Measurements from ENCODE around the gene SLC7A11.

SLC7A11 gene

GRCh38 chr4:138164208-138164607 is 77.9 kb downstream of the SLC7A11 start:
- no peak for DNase-seq (ENCODE audit: low read depth, low spot score)

GRCh38 chr4:138163171-138163570 is 79.0 kb downstream of the SLC7A11 start:
- no peak for DNase-seq (ENCODE audit: low read depth, low spot score)

- DNase-seq (ENCODE audit: low read depth, low spot score), result no peak
Measured at GRCh38 chr4:138162259-138162658, 79.9 kb downstream of the SLC7A11 start.

- DNase-seq (ENCODE audit: low read depth, low spot score), result no peak
Measured at GRCh38 chr4:138161351-138161750, 80.8 kb downstream of the SLC7A11 start.

- DNase-seq (ENCODE audit: low read depth, low spot score), result peak; percentile 59
Measured at GRCh38 chr4:138158746-138159297, 83.3 kb downstream of the SLC7A11 start.

- no peak for DNase-seq (ENCODE audit: low read depth, low spot score)
Measured at GRCh38 chr4:138140879-138141278, 101.3 kb downstream of the SLC7A11 start.

- no peak for DNase-seq (ENCODE audit: low read depth, low spot score)
Measured at GRCh38 chr4:138138774-138139173, 103.4 kb downstream of the SLC7A11 start.

GRCh38 chr4:138135610-138136009 is 106.5 kb downstream of the SLC7A11 start:
- no peak for DNase-seq (ENCODE audit: low read depth, low spot score)

GRCh38 chr4:138118270-138118669 is 123.9 kb downstream of the SLC7A11 start:
- DNase-seq (ENCODE audit: low read depth, low spot score), result no peak

- no peak for DNase-seq (ENCODE audit: low read depth, low spot score)
Measured at GRCh38 chr4:138115053-138115452, 127.1 kb downstream of the SLC7A11 start.

GRCh38 chr4:138114434-138114833 is 127.7 kb downstream of the SLC7A11 start:
- DNase-seq (ENCODE audit: low read depth, low spot score), result peak; percentile 21

All from astrocyte of the hippocampus (primary cell).